Measurements from ENCODE around the gene PDSS1.
A peak's percentile ranks its signal among the peaks of the same experiment; 100 is the strongest.

PDSS1 gene

GRCh38 chr10:26714415-26715136 is 17.1 kb downstream of the PDSS1 start:
- H3K4me3 ChIP-seq (ENCODE audit: low read depth, low read length) = no peak overlapping the region
- TF ChIP-seq, protein P1, sequence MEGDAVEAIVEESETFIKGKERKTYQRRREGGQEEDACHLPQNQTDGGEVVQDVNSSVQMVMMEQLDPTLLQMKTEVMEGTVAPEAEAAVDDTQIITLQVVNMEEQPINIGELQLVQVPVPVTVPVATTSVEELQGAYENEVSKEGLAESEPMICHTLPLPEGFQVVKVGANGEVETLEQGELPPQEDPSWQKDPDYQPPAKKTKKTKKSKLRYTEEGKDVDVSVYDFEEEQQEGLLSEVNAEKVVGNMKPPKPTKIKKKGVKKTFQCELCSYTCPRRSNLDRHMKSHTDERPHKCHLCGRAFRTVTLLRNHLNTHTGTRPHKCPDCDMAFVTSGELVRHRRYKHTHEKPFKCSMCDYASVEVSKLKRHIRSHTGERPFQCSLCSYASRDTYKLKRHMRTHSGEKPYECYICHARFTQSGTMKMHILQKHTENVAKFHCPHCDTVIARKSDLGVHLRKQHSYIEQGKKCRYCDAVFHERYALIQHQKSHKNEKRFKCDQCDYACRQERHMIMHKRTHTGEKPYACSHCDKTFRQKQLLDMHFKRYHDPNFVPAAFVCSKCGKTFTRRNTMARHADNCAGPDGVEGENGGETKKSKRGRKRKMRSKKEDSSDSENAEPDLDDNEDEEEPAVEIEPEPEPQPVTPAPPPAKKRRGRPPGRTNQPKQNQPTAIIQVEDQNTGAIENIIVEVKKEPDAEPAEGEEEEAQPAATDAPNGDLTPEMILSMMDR (IDR thresholded peaks at IDR 0.05; ENCODE audit: control insufficient read depth, extremely low read depth, insufficient read depth) = no peak
- DNase-seq (ENCODE audit: low read depth) = peak; percentile 55

- no peak overlapping the region for H3K4me3 ChIP-seq (ENCODE audit: low read depth, low read length)
- DNase-seq (ENCODE audit: low read depth) = no peak
- TF ChIP-seq, protein P1 (IDR thresholded peaks at IDR 0.05; ENCODE audit: control insufficient read depth, extremely low read depth, insufficient read depth) = no peak
These were observed 17.6 kb downstream of the PDSS1 start for GRCh38 chr10:26715137-26715487.

DNA sequence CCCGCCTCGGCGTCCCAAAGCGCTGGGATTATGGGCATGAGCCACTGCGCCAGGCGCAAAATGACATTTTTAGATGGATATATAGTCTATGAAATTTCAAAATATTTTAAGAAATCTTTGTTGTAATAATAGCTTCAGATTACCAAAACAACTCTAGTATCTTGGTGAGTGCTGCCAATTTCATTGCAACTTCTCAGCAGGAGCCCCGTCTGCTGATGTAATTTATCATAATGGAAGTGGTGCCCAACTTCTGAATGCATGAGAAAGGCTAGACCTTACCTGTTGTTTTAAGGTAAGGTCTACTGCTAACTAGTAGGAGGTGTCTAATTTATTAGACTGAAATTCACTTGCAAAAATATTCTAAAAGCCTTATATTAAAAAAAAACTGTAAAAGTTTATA is 20.0 kb downstream of the PDSS1 start:
- H3K4me3 ChIP-seq (ENCODE audit: low read depth, low read length) = no peak overlapping the region
- DNase-seq (ENCODE audit: low read depth) = no peak
- TF ChIP-seq, protein P1 (IDR thresholded peaks at IDR 0.05; ENCODE audit: control insufficient read depth, extremely low read depth, insufficient read depth) = no peak

DNA sequence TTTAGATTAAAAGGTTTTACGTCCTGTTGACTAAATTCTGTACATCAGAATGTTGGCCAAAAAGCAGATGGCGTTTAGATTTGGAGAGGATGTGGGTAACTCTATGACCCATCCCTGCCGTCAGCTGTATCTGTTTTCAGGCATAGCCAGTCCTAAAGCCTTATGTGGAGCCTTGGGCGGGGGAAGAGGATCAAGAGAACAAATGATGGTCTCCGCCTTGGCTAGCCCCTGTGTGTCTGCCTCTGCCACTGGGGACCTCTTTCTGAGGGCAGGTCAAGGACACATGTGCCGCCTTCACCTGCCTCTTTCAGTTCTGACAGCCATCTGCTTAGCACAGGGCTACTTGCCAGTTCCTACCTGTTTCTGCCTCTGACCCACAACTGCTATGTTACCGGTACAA is 24.1 kb downstream of the PDSS1 start:
- no peak overlapping the region for H3K4me3 ChIP-seq (ENCODE audit: low read depth, low read length)
- no peak for DNase-seq (ENCODE audit: low read depth)
- TF ChIP-seq, protein P1 (IDR thresholded peaks at IDR 0.05; ENCODE audit: control insufficient read depth, extremely low read depth, insufficient read depth) = no peak

DNA sequence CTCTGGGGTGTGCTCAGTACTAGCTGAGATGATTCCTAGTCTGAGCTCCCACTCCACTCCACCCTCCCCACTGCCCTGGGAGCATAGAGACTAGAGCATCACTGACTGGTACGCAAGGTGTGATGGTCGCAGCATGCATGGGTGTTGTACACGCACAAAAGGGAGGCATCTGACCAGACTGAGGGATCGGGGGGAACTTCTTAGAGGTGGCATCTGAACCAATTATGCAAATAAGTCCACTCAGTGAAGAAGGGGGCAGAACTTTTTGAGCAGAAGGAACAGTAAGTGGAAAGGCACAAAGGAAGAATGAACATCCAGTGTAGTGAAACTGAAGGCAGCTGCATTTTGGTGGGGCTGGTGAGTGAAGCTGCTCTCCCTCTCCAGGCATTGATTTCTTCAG is 25.5 kb downstream of the PDSS1 start:
- H3K4me3 ChIP-seq (ENCODE audit: low read depth, low read length) = no peak overlapping the region
- TF ChIP-seq, protein P1 (IDR thresholded peaks at IDR 0.05; ENCODE audit: control insufficient read depth, extremely low read depth, insufficient read depth) = no peak
- no peak for DNase-seq (ENCODE audit: low read depth)

GRCh38 chr10:26725837-26726727 is 28.6 kb downstream of the PDSS1 start:
- DNase-seq (ENCODE audit: low read depth) = peak; percentile 31

More at GRCh38 chr10:26725837-26726727, 28.6 kb downstream of the PDSS1 start:
- no peak overlapping the region for H3K4me3 ChIP-seq (ENCODE audit: low read depth, low read length)
- TF ChIP-seq, protein P1 (IDR thresholded peaks at IDR 0.05; ENCODE audit: control insufficient read depth, extremely low read depth, insufficient read depth) = peak; percentile 86
